Duodenal mucosa (tissue), 2 donors: ENCODE measurements around the gene NUDT4.

Experiments used
- H3K27ac ChIP-seq: one replicate; pipeline ENCODE4 v1.7.0; 2013; ENCODE audit warnings: low read depth, low read length
- H3K27me3 ChIP-seq, 2 donors: one replicate each; pipeline ENCODE4 v1.7.0; 2013; ENCODE audit warnings: low read length in 2 of 2, control low read depth in 1 of 2; ENCODE audit not compliant: insufficient read depth in 2 of 2, control insufficient read depth in 1 of 2
- H3K36me3 ChIP-seq, 2 donors: one replicate each; pipeline ENCODE4 v1.7.0; 2013; ENCODE audit warnings: low read length in 2 of 2, control low read depth in 1 of 2; ENCODE audit not compliant: insufficient read depth in 2 of 2, control insufficient read depth in 1 of 2
- H3K4me1 ChIP-seq, 2 donors: one replicate each; pipeline ENCODE4 v1.7.0; 2013; ENCODE audit warnings: low read length in 2 of 2, control low read depth in 1 of 2; ENCODE audit not compliant: insufficient read depth in 2 of 2, control insufficient read depth in 1 of 2
- H3K4me3 ChIP-seq, 2 donors: one replicate each; pipeline ENCODE4 v1.7.0; 2013; ENCODE audit warnings: low read length in 2 of 2, low read depth in 1 of 2
- H3K9ac ChIP-seq, 2 donors: one replicate each; pipeline ENCODE4 v1.7.0; 2013; ENCODE audit warnings: low read length in 2 of 2, low read depth in 1 of 2
- H3K9me3 ChIP-seq, 2 donors: one replicate each; pipeline ENCODE4 v1.7.0; 2013; ENCODE audit warnings: low read length in 2 of 2, control low read depth in 1 of 2; ENCODE audit not compliant: control insufficient read depth in 1 of 2

Gene NUDT4

GRCh38 chr12:93348575-93349435, 28.9 kb upstream of the NUDT4 start:
- Histone ChIP-seq H3K27ac (no peak overlapping the region), H3K36me3 (no peaks in the 10 kb centered on the region), H3K4me1 (no peaks in the 10 kb centered on the region), H3K27me3 (no peaks in the 10 kb centered on the region), H3K4me3 (no peak overlapping the region), H3K9ac (no peak overlapping the region), H3K9me3 (no peaks in the 10 kb centered on the region)

DNA sequence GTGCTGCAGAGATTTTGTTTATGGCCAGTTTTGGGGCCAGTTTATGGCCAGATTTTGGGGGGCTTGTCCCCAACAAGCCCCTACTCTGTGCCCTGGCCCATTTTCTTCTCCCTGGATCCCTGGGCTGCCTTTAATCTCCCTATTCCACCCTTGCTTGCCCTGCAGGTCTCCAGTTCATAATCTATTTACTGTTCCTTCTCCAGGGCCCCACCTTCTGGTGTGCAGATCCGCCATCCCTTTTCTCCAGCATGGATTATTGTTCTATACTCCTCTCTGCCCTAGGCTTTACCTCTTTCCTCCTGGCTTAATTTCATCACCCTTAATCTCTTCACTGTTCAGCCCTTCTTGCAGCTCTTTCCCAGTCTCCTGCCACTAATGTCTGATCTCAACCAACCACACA, 26.0 kb upstream of the NUDT4 start:
- H3K36me3 ChIP-seq = no peaks in the 10 kb centered on the region
- H3K27me3 ChIP-seq = no peaks in the 10 kb centered on the region
- H3K9me3 ChIP-seq = no peaks in the 10 kb centered on the region
- H3K4me1 ChIP-seq = no peaks in the 10 kb centered on the region
- no peak overlapping the region for H3K9ac ChIP-seq
- no peak overlapping the region for H3K4me3 ChIP-seq
- no peak overlapping the region for H3K27ac ChIP-seq

GRCh38 chr12:93352321-93352720, 25.4 kb upstream of the NUDT4 start:
- Histone ChIP-seq H3K9ac (no peak overlapping the region), H3K27me3 (no peaks in the 10 kb centered on the region), H3K36me3 (no peaks in the 10 kb centered on the region), H3K27ac (no peak overlapping the region), H3K4me3 (no peak overlapping the region), H3K9me3 (no peaks in the 10 kb centered on the region), H3K4me1 (no peaks in the 10 kb centered on the region)

GRCh38 chr12:93356214-93356613, 21.5 kb upstream of the NUDT4 start:
- Histone ChIP-seq H3K36me3 (no peaks in the 10 kb centered on the region), H3K27me3 (no peaks in the 10 kb centered on the region), H3K27ac (no peak overlapping the region), H3K4me1 (no peaks in the 10 kb centered on the region), H3K9ac (no peak overlapping the region), H3K9me3 (no peaks in the 10 kb centered on the region), H3K4me3 (no peak overlapping the region)

- Histone ChIP-seq H3K27me3 (no peaks in the 10 kb centered on the region), H3K4me1 (no peaks in the 10 kb centered on the region), H3K9ac (no peak overlapping the region), H3K4me3 (no peak overlapping the region), H3K36me3 (no peaks in the 10 kb centered on the region), H3K27ac (no peak overlapping the region), H3K9me3 (no peaks in the 10 kb centered on the region)
Observed at GRCh38 chr12:93358058-93358457, 19.7 kb upstream of the NUDT4 start.

- Histone ChIP-seq H3K27ac (no peak overlapping the region), H3K4me3 (no peak overlapping the region), H3K9ac (no peak overlapping the region), H3K36me3 (no peaks in the 10 kb centered on the region), H3K4me1 (no peaks in the 10 kb centered on the region), H3K27me3 (no peaks in the 10 kb centered on the region), H3K9me3 (no peaks in the 10 kb centered on the region)
Observed at GRCh38 chr12:93358821-93359220, 18.9 kb upstream of the NUDT4 start.

DNA sequence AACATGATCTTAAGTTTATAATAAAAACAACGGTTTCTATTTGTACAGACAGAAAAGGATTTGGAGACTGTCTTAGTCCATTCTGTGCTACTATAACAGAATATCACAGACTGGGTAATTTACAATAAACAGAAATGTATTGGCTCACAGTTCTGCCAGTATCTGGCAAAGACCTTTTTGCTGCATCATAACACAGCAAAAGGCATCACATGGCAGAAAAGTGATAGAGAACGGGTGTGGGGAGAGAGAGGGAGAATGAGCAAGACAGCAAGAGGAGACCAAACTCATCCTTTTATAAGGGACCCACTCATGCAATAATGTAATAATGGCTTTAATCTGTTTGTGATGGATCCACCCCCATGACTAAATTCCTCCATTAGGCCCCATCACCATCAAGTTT, 17.0 kb upstream of the NUDT4 start:
- Histone ChIP-seq H3K4me1 (no peaks in the 10 kb centered on the region), H3K9me3 (no peaks in the 10 kb centered on the region), H3K9ac (no peak overlapping the region), H3K4me3 (no peak overlapping the region), H3K27ac (no peak overlapping the region), H3K36me3 (no peaks in the 10 kb centered on the region), H3K27me3 (no peaks in the 10 kb centered on the region)

DNA sequence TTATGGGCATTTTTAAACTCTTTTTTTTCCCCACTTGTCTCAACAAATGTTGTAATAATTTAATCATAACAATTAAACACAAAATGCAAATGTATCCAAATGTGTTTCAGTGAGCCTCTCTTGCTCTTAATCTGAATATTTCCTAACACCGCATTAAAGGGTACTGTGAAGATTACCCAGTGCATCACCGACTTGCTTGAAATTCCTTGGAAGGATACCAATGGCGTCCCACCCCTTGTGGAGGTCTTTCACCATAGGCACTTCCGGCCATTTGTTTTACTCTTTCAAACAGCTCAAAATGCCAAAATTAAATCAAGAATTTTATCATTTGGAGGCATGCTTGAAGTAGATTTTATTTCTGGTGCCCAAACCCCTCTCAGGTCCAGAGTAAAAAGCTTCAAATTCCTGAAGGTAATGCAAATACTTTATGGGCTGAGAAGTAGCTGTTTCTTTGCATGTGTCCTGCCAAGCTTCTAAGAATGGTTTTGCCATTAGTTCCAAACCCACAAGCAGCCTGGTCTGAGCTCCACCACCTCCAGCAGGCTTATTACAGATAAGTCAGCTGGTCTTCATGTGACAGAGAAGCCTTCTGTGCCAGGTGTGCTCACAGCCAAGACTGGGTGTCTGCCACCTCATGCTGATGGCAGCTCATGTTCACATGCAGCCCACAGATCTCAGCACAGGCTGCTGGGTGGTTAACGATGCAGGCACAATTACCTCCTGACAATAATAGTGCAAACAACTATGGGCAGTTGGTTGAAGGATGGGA, 16.4 kb upstream of the NUDT4 start:
- Histone ChIP-seq H3K27me3 (no peaks in the 10 kb centered on the region), H3K4me1 (no peaks in the 10 kb centered on the region), H3K27ac (no peak overlapping the region), H3K9me3 (no peaks in the 10 kb centered on the region), H3K9ac (no peak overlapping the region), H3K36me3 (no peaks in the 10 kb centered on the region), H3K4me3 (no peak overlapping the region)

- Histone ChIP-seq H3K27ac (no peak overlapping the region), H3K4me1 (no peaks in the 10 kb centered on the region), H3K4me3 (no peak overlapping the region), H3K27me3 (no peaks in the 10 kb centered on the region), H3K9ac (no peak overlapping the region), H3K9me3 (no peaks in the 10 kb centered on the region), H3K36me3 (no peaks in the 10 kb centered on the region)
Observed at GRCh38 chr12:93363841-93364297, 13.9 kb upstream of the NUDT4 start.

- H3K4me3 ChIP-seq = no peak overlapping the region
- H3K36me3 ChIP-seq = no peaks in the 10 kb centered on the region
- no peak overlapping the region for H3K9ac ChIP-seq
- no peaks in the 10 kb centered on the region for H3K27me3 ChIP-seq
- no peaks in the 10 kb centered on the region for H3K4me1 ChIP-seq
- H3K9me3 ChIP-seq = no peaks in the 10 kb centered on the region
- no peak overlapping the region for H3K27ac ChIP-seq
Observed at GRCh38 chr12:93365616-93366405, 11.9 kb upstream of the NUDT4 start.
